ENCODE data around the gene KRTAP23-1.

- TF ChIP-seq, protein P1, sequence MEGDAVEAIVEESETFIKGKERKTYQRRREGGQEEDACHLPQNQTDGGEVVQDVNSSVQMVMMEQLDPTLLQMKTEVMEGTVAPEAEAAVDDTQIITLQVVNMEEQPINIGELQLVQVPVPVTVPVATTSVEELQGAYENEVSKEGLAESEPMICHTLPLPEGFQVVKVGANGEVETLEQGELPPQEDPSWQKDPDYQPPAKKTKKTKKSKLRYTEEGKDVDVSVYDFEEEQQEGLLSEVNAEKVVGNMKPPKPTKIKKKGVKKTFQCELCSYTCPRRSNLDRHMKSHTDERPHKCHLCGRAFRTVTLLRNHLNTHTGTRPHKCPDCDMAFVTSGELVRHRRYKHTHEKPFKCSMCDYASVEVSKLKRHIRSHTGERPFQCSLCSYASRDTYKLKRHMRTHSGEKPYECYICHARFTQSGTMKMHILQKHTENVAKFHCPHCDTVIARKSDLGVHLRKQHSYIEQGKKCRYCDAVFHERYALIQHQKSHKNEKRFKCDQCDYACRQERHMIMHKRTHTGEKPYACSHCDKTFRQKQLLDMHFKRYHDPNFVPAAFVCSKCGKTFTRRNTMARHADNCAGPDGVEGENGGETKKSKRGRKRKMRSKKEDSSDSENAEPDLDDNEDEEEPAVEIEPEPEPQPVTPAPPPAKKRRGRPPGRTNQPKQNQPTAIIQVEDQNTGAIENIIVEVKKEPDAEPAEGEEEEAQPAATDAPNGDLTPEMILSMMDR (IDR thresholded peaks at IDR 0.05; ENCODE audit: extremely low read depth in 1 of 2, insufficient read depth in 1 of 2, low read depth in 1 of 2, low read length in 2 of 2) = no peak
- TF ChIP-seq POLR2AphosphoS5 (IDR thresholded peaks at IDR 0.05; ENCODE audit: insufficient read depth, low read depth, low read length) (no peak), MAX (IDR thresholded peaks at IDR 0.05; ENCODE audit: insufficient read depth, insufficient read length) (no peak), JUN (IDR thresholded peaks at IDR 0.05; ENCODE audit: borderline replicate concordance, insufficient read depth, insufficient read length, low read depth) (no peak), POLR2A (IDR thresholded peaks at IDR 0.05; ENCODE audit: low read depth, low read length) (no peak)
Observed at GRCh38 chr21:30329203-30329875, 19.1 kb downstream of the KRTAP23-1 start.
